PFSK-1 (cell line): Measurements from ENCODE around the gene PDAP1.

Experiments
- FOXP2 ChIP-seq: optimal IDR thresholded peaks from 2 replicates; pipeline ENCODE3; 2011; ENCODE audit warnings: borderline replicate concordance, control low read depth, inconsistent platforms; ENCODE audit not compliant: insufficient read depth; ENCODE audit errors: extremely low read length, extremely low read depth
- POLR2AphosphoS5 ChIP-seq: IDR thresholded peaks from 2 replicates; pipeline ENCODE4 v1.6.1; 2012; ENCODE audit warnings: low read depth, mild to moderate bottlenecking, control low read depth, low read length, moderate library complexity
- REST ChIP-seq, 2 experiments: IDR thresholded peaks; 2 replicates each; pipeline versions ENCODE4 v1.6.1 to v1.8.0; 2011 to 2012; ENCODE audit warnings: low read depth in 2 of 2, low read length in 2 of 2, control low read depth in 1 of 2, inconsistent platforms in 1 of 2, mild to moderate bottlenecking in 1 of 2, moderate library complexity in 1 of 2; ENCODE audit not compliant: insufficient read depth in 1 of 2
- SIN3A ChIP-seq: IDR thresholded peaks from 2 replicates; pipeline ENCODE4 v1.6.1; 2012; ENCODE audit warnings: mild to moderate bottlenecking, low read length, moderate library complexity, borderline replicate concordance; ENCODE audit not compliant: insufficient read depth
- TAF1 ChIP-seq: IDR thresholded peaks from 2 replicates; pipeline ENCODE4 v1.6.1; 2012; ENCODE audit warnings: low read length, control low read depth, borderline replicate concordance; ENCODE audit not compliant: insufficient read depth

Gene PDAP1

DNA sequence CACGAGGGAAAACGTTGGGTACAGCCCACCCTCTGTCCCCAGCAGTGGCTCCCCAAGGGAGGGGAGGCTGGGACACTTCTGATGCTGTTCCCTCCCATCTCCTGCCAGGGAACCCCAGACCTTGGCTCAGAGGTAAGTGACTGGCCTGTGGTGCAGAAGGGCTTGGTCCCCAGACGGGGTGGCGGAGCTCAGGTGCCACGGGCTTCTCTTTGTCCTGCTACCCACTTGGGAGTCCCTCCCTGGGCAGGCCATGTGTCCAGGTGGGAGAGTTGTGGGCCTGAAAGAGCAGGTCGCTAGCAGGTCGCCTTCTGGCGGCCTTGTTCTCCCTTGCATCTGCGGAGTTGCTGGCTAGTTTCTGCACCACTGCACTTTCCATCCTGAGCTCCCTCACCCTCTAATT is 47.5 kb upstream of the PDAP1 start:
- TF ChIP-seq POLR2AphosphoS5: no peak; the same call in 1 of the 2 replicates

- TF ChIP-seq REST (IDR thresholded peaks at IDR 0.05; ENCODE audit: insufficient read depth in 1 of 2, low read depth in 2 of 2, low read length in 2 of 2) (no peak), TAF1 (no peak), SIN3A (no peak), FOXP2 (no peak), POLR2AphosphoS5 (no peak)
Observed at GRCh38 chr7:99453105-99453504, 44.7 kb upstream of the PDAP1 start.

GRCh38 chr7:99452541-99452940 is 44.1 kb upstream of the PDAP1 start:
- TF ChIP-seq REST (IDR thresholded peaks at IDR 0.05; ENCODE audit: insufficient read depth in 1 of 2, low read depth in 2 of 2, low read length in 2 of 2) (no peak), SIN3A (no peak), POLR2AphosphoS5 (no peak), FOXP2 (no peak), TAF1 (no peak)

DNA sequence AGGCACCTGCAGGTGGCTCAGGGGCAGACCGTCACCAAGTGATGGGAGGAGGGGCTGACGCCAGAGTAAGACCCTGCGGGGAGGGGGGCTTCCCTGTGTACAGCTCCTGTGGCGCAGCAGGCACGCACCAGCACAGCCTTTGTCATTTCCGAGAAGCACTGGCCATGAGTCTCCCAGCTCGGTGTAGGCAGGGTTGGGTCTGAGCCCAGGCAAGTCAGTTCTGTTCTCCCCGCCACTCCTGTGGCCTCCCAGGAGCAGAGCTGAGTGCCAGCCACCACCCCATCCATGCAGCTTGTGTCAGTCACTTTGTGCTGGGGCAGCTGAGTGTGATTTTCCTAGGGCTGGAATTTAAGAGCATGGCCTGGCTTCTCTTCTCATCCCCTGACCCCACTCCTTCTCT is 43.5 kb upstream of the PDAP1 start:
- TF ChIP-seq POLR2AphosphoS5: no peak
- no peak for TF ChIP-seq SIN3A
- TF ChIP-seq FOXP2: no peak
- TF ChIP-seq REST (IDR thresholded peaks at IDR 0.05; ENCODE audit: insufficient read depth in 1 of 2, low read depth in 2 of 2, low read length in 2 of 2): no peak
- TF ChIP-seq TAF1: no peak

- no peak for TF ChIP-seq FOXP2
- TF ChIP-seq POLR2AphosphoS5: no peak; the same call in 1 of the 2 replicates
- no peak for TF ChIP-seq REST (IDR thresholded peaks at IDR 0.05; ENCODE audit: insufficient read depth in 1 of 2, low read depth in 2 of 2, low read length in 2 of 2)
- no peak for TF ChIP-seq SIN3A
- TF ChIP-seq TAF1: no peak
Observed at GRCh38 chr7:99449326-99449725, 40.9 kb upstream of the PDAP1 start.
